Panc1 (cell line): ENCODE measurements around the gene ERFL.

Experiments used
- CTCF ChIP-seq: fragments of 450-650 bp; IDR thresholded peaks from 2 replicates; pipeline ENCODE4 v1.5.1; 2017; ENCODE audit warnings: mild to moderate bottlenecking
- POLR2AphosphoS5 ChIP-seq: IDR thresholded peaks from 2 replicates; pipeline ENCODE4 v1.6.1; 2012; ENCODE audit warnings: mild to moderate bottlenecking, low read depth, low read length, moderate library complexity

DNA sequence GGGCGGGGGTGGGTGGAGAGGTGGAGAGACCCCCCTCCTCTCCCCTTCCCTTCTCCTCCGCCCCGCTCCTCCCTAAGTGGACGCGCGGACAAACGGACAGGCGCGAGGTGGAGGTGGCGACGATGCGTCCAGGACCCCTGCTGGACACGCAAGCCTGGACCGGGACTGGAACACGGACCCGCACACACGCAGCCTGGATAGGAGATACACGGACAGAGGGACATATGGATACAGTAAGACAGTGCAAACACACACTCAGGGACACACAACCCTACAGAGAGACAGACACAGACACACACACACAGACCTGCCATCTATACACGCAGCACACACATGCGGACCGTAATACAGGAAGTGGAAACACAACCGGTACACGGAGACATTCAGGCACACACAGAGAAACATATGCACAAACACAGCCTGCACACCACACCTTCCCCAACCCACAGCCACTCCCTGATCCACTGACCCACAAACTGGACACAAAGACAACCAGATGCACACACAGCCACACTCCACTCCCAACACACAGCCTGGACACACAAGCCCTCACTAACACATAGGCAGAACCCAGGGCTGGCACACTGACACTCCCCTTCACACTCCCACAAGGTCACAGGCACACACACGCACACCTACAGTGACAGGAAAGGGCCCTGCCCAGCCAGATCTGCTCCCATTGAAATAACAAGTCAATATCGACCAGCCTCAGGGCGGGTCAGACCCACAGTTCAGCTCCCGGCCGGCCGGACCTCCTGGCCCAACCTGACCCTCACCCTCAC lies 696 bp upstream of the ERFL start:
- TF ChIP-seq CTCF (no peak), POLR2AphosphoS5 (no peak)
